KMS-11 (cell line): ENCODE measurements around the gene PTBP1.
"Not testable (repeated sequence)": the region's sequence is repeated elsewhere in the genome, so short reads cannot be mapped to it uniquely, and the experiment has no call there.

Experiments used
- H2AFZ ChIP-seq: fragments of 200-600 bp; sonication (generic); 2 replicates; pipeline ENCODE4 v1.6.1; 2016; ENCODE audit warnings: antibody characterized with exemption, mixed run types, low read depth
- H3K27ac ChIP-seq: fragments of 200-600 bp; sonication (generic); 2 replicates; pipeline ENCODE4 v1.6.1; 2016; ENCODE audit warnings: mild to moderate bottlenecking, mixed run types
- H3K27me3 ChIP-seq: fragments of 200-600 bp; sonication (generic); 2 replicates; pipeline ENCODE4 v1.6.1; 2017; ENCODE audit warnings: mild to moderate bottlenecking, low read depth, mixed run types, moderate library complexity; ENCODE audit not compliant: insufficient read depth
- H3K36me3 ChIP-seq: fragments of 200-600 bp; sonication (generic); 2 replicates; pipeline ENCODE4 v1.6.1; 2017; ENCODE audit warnings: mild to moderate bottlenecking, mixed run types; ENCODE audit not compliant: insufficient read depth
- H3K4me1 ChIP-seq: fragments of 200-600 bp; sonication (generic); 2 replicates; pipeline ENCODE4 v1.6.1; 2016; ENCODE audit warnings: mild to moderate bottlenecking, low read depth, mixed run types; ENCODE audit not compliant: poor library complexity, severe bottlenecking
- H3K4me2 ChIP-seq: fragments of 200-600 bp; sonication (generic); 2 replicates; pipeline ENCODE4 v1.7.0; 2016; ENCODE audit warnings: mild to moderate bottlenecking, mixed run types
- H3K4me3 ChIP-seq: fragments of 200-600 bp; sonication (generic); IDR thresholded peaks from 2 replicates; pipeline ENCODE4 v1.6.1; 2017; ENCODE audit warnings: low read depth, low read length, mixed read lengths; ENCODE audit not compliant: insufficient read depth
- H3K79me2 ChIP-seq: fragments of 200-600 bp; sonication (generic); 2 replicates; pipeline ENCODE4 v1.6.1; 2016; ENCODE audit warnings: low read depth, mixed run types; ENCODE audit not compliant: insufficient read depth
- H3K9ac ChIP-seq: fragments of 200-600 bp; sonication (generic); 2 replicates; pipeline ENCODE4 v1.6.1; 2016; ENCODE audit warnings: mild to moderate bottlenecking, mixed run types
- H4K20me1 ChIP-seq: fragments of 200-600 bp; sonication (generic); 2 replicates; pipeline ENCODE4 v1.6.1; 2016; ENCODE audit warnings: mild to moderate bottlenecking, mixed run types; ENCODE audit not compliant: insufficient read depth
- CTCF ChIP-seq: fragments of 200-600 bp; sonication (generic); conservative IDR thresholded peaks from 2 replicates; pipeline ENCODE4 v1.6.1; 2017; ENCODE audit warnings: low read depth, mild to moderate bottlenecking, antibody characterized with exemption, low read length, moderate library complexity, mixed read lengths

The PTBP1 gene

GRCh38 chr19:815775-816499 lies 18.7 kb downstream of the PTBP1 start:
- Histone ChIP-seq H3K9ac (no peak overlapping the region), H3K79me2 (no peaks in the 10 kb centered on the region), H3K4me1 (no peaks in the 10 kb centered on the region), H4K20me1 (no peaks in the 10 kb centered on the region), H3K4me2 (no peak overlapping the region), H2AFZ (no peak overlapping the region), H3K36me3 (peaks cover under 1% of the 10 kb centered on the region), H3K27me3 (no peaks in the 10 kb centered on the region), H3K4me3 (no peak overlapping the region), H3K27ac (no peak overlapping the region)
- no peak for TF ChIP-seq CTCF

DNA sequence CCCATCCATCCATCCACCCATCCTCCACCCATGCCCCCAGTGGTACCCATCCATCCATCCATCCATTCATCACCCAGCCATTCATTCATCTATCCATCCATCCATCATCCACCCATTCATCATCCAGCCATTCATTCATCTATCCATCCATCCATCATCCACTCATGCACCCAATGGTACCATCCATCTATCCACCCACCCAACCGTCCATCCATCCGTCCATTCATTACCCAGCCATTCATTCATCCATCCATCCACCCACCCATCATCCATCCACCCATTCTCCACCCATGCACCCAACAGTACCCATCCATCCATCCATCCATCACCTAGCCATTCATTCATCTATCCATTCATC lies 19.2 kb downstream of the PTBP1 start:
- Histone ChIP-seq H3K9ac (no peak overlapping the region), H4K20me1 (no peaks in the 10 kb centered on the region), H3K4me1 (no peaks in the 10 kb centered on the region), H2AFZ (no peak overlapping the region), H3K4me2 (no peak overlapping the region), H3K27ac (no peak overlapping the region), H3K79me2 (no peaks in the 10 kb centered on the region), H3K27me3 (no peaks in the 10 kb centered on the region), H3K36me3 (no peaks in the 10 kb centered on the region; the same call in 1 of the 2 replicates), H3K4me3 (no peak overlapping the region)
- TF ChIP-seq CTCF = no peak

GRCh38 chr19:820212-820611 lies 23.0 kb downstream of the PTBP1 start:
- H4K20me1 ChIP-seq, H3K27me3 ChIP-seq, H2AFZ ChIP-seq, H3K4me2 ChIP-seq, H3K4me1 ChIP-seq, H3K9ac ChIP-seq, H3K36me3 ChIP-seq, H3K27ac ChIP-seq, H3K79me2 ChIP-seq, H3K4me3 ChIP-seq: not testable (repeated sequence)

GRCh38 chr19:821231-821824 lies 24.1 kb downstream of the PTBP1 start:
- H2AFZ ChIP-seq = no peak overlapping the region
- TF ChIP-seq CTCF = no peak
- H3K27me3 ChIP-seq = peaks cover 8% of the 10 kb centered on the region; the same call in 1 of the 2 replicates
- no peaks in the 10 kb centered on the region for H3K4me1 ChIP-seq
- H3K27ac ChIP-seq = no peak overlapping the region
- no peak overlapping the region for H3K4me2 ChIP-seq
- H3K9ac ChIP-seq = no peak overlapping the region
- no peak overlapping the region for H3K4me3 ChIP-seq
- H4K20me1 ChIP-seq = no peaks in the 10 kb centered on the region
- no peaks in the 10 kb centered on the region for H3K79me2 ChIP-seq
- H3K36me3 ChIP-seq = no peaks in the 10 kb centered on the region

- Histone ChIP-seq H3K4me2 (no peak within 1 kb of the TSS), H3K4me1 (no peaks in the 10 kb centered on the region), H3K36me3 (no peaks in the 10 kb centered on the region), H3K27ac (no peak within 1 kb of the TSS), H3K9ac (no peak within 1 kb of the TSS), H3K27me3 (peaks cover 10% of the 10 kb centered on the region; the same call in 1 of the 2 replicates), H4K20me1 (no peaks in the 10 kb centered on the region), H3K79me2 (no peaks in the 10 kb centered on the region), H2AFZ (no peak within 1 kb of the TSS), H3K4me3 (no peak within 1 kb of the TSS)
- no peak for TF ChIP-seq CTCF
Measured at GRCh38 chr19:821825-822503, 24.7 kb downstream of the PTBP1 start, which contains the start of gene PLPPR3. PLPPR3 (minus strand) TSS chr19:821955; CDS start chr19:821559, 396 bp downstream.
